GM18519 (cell line): ENCODE measurements around the gene SCD5.

Experiments
- ATAC-seq: cut with Tn5 transposase; IDR thresholded peaks from one replicate; pipeline ENCODE4 v1.9.1; 2021; ENCODE audit warnings: mild to moderate bottlenecking, moderate library complexity; ENCODE audit not compliant: unreplicated experiment, low FRiP score

The SCD5 gene

GRCh38 chr4:82797405-82798111, 1.0 kb downstream of the SCD5 start:
- ATAC-seq, result no peak

DNA sequence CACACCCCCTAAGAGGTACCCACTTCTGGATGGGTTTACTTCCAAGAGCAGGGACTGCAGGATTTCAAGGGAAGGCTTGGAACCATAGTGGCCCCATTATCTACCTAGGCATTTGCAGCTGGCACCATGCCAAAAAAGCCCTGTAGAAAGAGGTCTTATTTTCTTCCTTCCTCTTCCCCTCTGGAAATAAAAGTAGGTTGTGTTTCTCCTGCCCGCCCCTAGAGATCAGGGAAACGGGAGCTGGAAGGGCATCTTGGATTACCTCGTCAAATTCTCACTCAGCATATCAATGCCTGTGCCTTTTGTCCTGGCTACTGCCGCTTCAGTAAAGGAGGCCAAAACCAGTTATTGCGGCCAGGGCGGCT, 1.6 kb downstream of the SCD5 start:
- no peak for ATAC-seq

DNA sequence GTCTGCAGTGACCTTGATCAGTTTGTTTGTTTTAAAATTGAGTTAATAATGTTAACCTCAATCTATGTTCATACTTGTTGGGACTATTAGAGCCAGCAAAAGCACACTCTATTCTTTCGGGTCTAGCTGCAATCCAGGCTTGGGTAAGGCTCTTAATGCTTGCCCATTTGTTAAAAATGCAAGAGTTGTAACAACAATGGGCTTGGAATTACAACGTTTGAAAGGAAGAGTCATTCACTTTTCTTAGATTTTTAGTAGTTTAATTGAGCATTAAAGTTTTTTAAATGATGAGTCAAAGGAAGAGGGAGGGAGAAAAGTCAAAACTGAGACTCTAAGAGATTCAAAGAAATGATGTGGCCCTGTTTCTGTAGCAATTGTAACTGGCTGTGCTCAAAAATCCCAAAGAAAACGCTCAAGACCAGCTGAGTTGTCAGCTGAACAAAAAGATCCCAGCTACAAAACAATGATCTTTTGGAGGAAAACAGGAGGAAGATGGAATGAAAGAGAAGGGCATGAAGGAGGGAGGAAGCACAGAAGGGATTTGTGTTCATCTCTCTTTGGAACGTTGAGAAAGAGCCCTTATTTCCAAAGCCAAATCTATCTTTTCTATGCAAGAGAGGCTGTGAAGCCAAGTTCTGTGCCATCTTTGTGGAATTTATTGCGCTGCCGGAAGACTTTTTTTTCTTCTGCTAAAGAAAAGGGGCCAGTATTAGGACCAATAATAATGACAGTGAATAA, 5.5 kb downstream of the SCD5 start:
- no peak for ATAC-seq

GRCh38 chr4:82791179-82791578, 7.4 kb downstream of the SCD5 start:
- ATAC-seq, result no peak

GRCh38 chr4:82790060-82790660, 8.4 kb downstream of the SCD5 start:
- no peak for ATAC-seq

- ATAC-seq, result no peak
Observed at GRCh38 chr4:82789025-82789776, 9.4 kb downstream of the SCD5 start.

DNA sequence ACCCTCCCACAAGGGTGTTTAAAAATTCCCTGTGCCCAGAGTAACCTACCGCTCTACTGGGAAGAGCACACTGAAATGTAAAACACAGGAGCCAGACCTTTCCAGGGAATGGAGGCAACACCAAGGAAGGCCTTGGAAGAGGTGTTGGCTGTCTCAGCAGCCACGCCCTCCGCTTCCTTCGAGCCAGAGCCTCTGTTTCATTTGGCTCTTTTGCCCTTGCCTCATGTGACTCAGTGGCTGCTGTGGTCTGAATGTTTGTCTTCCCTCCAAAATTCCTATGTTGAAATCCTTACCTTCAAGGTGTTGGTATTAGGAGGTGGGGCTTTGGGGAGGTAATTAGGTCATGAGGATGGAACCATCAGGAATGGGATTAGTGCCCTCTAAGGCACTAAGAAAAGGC, 11.3 kb downstream of the SCD5 start:
- ATAC-seq, result no peak

DNA sequence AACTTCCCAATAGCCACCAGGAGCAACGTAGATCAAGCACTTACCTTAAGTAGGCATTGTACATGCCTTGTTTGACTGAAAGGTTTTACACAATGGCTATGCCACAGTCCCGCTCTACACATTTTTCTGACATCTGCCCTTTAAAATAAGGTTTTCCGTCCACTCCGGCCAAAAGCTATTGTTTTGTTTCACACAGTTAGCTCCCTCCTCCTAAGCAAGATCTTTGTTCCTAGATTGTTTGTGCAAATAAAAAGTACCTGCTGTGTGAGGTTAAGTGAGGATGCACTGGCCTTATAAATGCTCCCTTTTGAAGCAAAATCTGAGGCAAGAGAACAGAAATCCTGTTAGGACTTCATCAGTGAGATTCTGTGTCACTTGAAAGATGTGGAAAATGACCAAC, 11.8 kb downstream of the SCD5 start:
- ATAC-seq, result no peak

- no peak for ATAC-seq
Observed at GRCh38 chr4:82785611-82786400, 12.8 kb downstream of the SCD5 start.

DNA sequence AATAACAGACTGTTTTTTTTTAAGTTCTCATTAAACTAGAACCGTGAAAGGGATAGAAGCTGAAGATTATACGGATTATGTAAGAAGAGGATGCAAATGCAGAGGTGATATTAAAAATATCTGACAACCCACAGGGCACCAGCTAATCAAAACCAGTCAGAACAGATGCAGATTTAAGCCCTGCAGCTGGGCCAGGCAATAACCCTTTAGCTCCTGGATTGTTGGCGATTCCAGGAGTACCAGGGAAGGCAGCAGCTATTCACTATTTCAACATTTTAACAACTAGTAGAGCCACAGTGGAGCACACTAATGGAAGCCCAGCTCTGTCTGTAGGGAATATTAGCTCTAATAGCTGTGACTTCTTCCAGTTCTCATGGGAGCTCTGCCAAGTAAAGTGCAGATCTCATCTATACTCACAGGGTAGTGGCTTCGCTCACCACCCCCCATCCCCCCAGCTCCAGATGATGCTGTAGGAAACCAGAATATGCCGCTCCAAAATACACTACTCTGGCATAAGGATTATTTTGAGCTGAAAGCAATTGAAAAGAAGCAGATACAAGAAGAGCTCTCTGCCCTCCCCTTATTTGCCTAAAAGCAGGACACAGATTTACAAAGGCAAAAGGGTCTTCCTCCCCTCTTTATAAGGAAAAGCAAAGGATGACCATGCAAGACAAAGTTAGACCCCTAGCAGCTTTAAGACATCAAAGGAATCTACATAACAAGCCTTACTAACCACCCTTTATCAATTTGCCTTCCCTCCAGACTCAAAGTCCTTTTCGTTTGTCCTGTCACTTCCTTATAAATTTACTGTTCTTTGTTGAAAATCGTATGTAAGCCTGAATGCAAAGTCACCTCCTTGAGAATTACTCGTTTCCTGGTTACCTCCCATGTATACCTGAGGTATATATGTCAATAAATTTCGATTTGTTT, 13.7 kb downstream of the SCD5 start:
- no peak for ATAC-seq

DNA sequence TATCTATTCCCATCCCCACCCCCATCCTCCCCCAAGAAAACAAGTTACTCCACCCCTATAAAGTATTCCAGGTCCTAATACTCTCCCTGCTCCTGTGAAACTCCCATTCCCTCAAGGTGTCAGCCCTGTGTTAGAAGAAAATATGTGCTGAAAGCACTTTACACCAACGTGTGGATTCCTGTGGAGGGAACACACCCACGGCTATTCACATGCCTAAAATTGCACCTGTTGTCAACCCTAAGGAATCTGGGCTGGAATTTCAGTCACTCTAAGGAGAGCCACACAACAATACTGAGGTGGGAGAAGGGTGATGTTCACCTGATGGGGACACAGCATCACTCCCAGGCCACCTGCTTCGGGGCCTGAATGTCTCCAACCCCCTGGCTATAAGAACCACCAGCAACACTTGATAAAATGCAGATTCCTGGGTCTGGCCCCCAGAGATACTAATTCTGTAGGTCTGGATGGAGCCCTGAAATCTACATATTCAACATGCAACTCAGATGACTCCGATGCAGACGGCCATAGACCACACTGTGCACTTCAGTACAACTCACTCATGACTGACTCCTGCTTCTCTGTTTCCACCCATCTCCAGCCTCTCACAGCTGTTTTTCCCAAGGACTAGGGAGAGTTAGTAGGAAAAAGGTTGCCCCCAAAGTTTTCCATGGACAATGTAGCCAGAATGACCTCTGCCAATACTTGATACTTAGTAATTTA, 15.8 kb downstream of the SCD5 start:
- ATAC-seq, result no peak

DNA sequence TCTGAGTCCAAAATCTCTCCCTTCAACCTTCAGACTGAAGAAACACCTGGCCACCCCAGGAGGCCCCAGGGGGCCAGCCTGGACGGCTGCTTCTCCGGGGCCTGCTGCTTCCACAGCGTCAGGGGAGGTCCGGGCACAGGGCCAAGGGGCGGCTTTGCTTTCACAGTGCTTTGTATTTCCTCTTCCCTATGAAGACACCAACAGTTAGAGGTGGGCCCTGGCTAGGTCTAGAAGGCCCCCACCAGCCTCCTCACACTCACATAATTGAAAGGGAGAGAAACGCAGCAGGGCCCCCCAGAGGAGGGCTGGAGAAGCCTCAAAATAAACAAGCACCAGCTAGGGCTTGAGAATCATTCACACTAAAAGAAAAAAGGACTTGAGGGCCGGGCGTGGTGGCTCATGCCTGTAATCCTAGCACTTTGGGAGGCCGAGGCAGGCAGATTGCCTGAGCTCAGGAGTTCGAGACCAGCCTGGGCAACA, 17.8 kb downstream of the SCD5 start:
- ATAC-seq, result no peak

DNA sequence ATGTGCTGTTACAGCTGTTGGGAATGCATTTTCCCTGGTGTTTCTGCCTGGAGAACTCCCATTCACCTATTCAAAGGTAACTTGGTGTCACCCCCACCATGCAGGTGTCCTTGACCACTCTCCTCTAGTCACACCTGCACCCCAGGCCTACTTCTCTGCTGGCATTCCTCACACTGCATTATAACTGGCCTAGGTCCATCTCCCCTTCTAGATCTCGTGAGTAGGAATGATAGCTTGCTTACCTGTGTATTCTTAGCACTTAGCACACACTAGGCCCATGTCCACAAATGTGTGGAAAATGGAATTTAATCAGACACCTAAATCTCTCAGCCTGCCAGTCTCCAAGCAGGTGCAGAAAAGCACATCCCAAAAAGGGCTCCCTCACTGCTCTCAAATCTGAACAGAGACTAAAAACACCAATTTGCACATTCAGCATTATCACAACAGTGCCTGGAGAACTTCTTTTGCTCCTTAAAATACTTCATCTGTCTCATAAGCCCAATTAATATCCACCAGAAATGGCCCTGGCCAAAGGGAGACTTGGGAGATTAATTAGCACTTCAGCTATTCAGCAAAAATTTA, 18.3 kb downstream of the SCD5 start:
- ATAC-seq, result no peak

- no peak for ATAC-seq
Observed at GRCh38 chr4:82779032-82779431, 19.6 kb downstream of the SCD5 start.

DNA sequence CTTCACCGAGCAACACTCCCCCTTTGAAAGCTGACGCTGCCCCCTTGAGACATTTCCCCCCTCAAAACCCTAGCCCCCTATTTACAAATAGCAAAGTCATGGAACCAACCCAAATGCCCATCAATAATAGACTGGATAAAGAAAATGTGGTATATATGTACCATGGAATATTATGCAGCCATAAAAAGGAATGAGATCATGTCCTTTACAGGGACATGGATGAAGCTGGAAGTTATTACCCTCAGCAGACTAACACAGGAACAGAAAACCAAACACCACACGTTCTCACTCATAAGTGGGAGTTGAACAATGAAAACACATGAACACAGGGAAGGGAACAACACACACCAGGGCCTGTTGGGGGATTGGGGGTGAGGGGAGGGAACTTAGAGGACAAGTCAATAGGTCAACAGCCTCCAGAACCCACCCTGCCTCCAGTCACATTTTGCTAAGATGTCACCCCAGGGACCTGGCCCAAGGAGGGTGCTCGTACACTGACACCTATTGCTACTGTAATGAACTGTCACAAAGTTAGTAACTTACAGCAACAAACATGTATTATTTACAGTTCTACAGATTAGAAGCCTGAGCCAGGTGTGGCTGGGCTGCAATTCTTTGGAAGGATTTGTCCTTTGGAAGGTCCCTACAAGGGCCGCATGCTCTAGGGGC, 20.6 kb downstream of the SCD5 start:
- ATAC-seq, result no peak

DNA sequence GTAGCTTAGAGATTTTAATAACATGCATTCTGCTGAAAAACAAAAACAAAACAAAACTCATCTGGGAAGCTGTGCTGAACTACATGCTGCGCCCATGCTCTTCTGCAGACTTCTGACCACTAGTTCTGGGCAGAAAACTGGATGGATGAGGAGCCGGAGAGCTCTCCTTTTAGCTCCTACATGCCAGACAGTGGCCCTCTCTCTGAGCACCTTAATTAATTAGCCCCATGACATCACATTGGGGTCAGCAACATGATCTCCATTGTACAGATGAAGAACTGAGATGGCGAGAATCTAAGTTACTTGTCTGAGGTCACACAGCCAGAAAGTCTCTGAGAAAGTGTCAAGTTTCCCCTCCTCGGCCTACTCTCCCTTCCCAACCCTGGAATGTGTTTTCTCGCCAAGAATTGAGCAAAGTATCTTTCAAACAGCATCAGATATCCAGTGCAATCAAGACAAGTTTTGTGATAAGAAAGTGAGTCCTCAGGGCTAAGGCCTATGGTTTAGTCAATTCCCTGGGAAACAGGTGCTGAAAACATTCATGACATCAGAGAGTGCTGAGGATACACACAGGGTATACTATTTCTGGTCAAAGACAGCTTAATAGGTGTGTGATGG, 21.6 kb downstream of the SCD5 start:
- no peak for ATAC-seq

DNA sequence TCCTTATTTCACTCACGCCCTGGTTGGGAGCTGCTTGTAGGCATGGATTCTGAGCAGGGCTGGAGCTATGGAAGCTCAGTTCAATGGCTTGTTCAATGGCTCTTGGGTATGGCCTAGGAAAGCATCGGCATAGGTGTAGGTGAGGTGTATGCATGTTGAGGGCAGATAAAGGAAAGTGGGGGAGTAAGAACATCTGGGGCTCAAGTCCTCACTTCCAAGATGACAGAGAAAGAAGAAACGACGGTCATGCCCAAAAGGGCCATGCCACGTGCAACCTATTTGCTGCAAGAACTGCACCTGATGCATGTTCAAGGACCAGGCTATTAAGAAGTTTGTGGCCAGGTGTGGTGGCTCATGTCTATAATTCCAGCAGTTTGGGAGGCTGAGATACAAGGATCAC, 23.4 kb downstream of the SCD5 start:
- ATAC-seq, result no peak
